GM10248 (cell line): ENCODE data around the gene CAMTA1.
"Not testable (repeated sequence)": the region's sequence is repeated elsewhere in the genome, so short reads cannot be mapped to it uniquely, and the experiment has no call there.

Experiments
- CTCF ChIA-PET: fragments of 300-600 bp; sonication (Branson Sonifier 250); formaldehyde crosslinking; extraction: SDS; loops from one replicate; lab custom pipeline; 2021; ENCODE audit warnings: antibody characterized with exemption; lab: Yijun Ruan, JAX
- POLR2A ChIA-PET: fragments of 350-650 bp; sonication (Branson Sonifier 250); formaldehyde crosslinking; extraction: SDS; loops from one replicate; lab custom pipeline; 2020; ENCODE audit warnings: antibody characterized with exemption; lab: Yijun Ruan, JAX
- DNase-seq: peaks from one replicate; pipeline ENCODE4 v3.0.0; 2012; ENCODE audit errors: extremely low spot score
- TF ChIP-seq, protein P1 (sequence below): IDR thresholded peaks from 2 replicates; pipeline ENCODE4 v1.5.1; 2012; ENCODE audit warnings: mild to moderate bottlenecking, low read depth; ENCODE audit errors: extremely low read depth, missing control alignments, control extremely low read depth

The CAMTA1 gene

DNA sequence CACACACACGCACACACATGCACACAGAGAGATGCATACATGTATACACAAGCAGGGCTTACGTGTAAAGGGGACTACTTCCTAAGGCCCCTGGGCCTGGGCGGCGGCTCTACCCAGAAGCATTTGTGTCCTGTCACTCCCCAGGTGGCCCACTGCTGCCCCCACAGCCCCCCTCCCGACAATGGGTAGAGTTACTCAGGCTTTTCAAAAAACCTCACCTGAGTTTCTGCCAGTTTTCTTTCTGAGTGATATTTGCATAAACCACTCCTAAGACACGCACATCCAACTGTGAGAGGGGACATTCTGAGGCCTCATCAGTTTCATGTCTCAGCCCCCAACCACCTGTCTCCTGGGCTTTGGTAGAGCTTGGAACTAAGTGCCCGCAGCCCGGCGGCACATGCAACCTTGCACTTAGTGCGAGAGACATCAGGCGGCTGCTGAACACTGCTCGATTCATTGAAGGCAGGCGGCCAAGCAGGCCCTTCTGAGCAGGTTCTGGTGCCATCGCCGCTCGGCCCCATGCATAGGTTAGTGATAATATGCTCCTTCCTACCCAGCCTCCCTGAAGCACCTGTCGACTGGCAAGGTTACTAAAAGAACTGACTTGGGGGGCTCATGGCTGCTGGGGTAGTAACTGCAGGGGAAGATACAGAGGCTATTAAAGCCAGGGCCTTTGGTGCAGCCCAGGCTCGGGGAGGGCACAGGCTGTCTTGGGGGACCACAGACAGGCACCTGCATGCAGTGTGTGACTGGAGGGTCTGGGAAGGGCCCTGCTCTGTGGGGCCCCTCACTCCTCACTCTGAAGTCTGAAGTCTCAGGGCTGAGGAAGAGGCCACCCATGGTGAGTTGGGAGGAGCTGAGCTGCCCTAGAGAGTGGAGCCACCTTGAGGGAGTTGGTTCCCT lies 621.6 kb downstream of the CAMTA1 start:
- TF ChIP-seq, protein P1, sequence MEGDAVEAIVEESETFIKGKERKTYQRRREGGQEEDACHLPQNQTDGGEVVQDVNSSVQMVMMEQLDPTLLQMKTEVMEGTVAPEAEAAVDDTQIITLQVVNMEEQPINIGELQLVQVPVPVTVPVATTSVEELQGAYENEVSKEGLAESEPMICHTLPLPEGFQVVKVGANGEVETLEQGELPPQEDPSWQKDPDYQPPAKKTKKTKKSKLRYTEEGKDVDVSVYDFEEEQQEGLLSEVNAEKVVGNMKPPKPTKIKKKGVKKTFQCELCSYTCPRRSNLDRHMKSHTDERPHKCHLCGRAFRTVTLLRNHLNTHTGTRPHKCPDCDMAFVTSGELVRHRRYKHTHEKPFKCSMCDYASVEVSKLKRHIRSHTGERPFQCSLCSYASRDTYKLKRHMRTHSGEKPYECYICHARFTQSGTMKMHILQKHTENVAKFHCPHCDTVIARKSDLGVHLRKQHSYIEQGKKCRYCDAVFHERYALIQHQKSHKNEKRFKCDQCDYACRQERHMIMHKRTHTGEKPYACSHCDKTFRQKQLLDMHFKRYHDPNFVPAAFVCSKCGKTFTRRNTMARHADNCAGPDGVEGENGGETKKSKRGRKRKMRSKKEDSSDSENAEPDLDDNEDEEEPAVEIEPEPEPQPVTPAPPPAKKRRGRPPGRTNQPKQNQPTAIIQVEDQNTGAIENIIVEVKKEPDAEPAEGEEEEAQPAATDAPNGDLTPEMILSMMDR, result no peak
- CTCF ChIA-PET, result no interaction called here
- DNase-seq, result no peak
- POLR2A ChIA-PET, result no interaction called here

DNA sequence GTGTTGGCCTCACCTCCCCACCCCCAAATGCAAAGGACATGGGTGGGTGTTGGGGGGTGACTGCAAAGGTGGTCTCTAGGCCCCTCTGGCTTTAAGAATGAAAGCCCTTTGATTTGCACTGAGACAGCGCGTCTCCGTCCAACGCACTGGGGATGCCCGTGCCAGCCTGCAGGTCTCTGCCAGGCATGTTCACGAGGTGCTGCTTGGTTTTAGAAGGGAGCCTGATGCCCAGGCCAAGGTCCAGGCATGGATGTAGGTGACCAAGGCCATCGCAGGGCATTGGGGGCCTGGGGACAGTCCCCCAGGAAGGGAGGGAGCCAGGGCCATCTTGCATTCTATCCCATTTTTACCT lies 622.3 kb downstream of the CAMTA1 start:
- POLR2A ChIA-PET, result no interaction called here
- CTCF ChIA-PET, result no interaction called here

DNA sequence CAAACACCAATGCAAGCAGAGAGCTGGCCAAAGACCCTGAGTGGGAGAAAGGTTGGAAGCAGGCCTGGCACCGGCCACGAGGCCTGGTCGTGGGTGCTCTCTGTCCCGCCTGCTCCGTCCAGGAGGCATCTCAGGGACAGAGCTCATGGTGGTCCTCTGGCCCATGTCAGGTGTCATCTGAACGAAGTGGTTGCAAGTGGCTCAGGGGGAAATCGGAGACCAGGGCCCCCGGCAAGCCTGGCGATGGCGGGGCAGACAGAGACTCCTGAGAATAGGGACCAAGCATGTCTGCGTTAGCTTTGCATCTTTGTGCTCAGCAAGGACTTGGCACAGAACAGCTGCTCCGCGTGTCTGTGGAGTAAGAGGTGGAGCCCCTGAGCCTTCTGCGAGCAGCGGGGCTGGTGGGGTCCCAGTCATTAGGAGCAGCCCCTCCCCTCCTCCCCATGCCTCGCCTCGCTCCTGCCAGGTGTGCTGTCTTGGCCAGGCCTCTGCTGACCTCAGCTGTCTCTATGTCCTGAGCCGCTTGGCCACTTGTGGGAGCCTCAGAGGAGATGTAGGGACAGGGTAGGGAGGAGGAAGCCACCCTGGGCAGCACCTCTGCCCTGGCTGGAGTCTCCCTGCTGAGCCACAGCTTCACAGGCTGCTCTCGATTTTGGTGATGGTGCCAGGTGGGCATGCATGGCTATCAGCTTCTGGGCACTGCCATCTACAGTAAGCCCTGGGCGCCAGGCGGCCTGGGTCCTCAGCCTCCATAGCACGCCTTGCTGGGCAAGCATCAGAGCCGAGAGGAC lies 622.9 kb downstream of the CAMTA1 start:
- POLR2A ChIA-PET, result no interaction called here
- CTCF ChIA-PET, result interaction anchor here (0.8 kb wide), 1 partner anchor 12 kb away, joined by 3 read pairs; no protein-coding TSS in a partner anchor
- TF ChIP-seq, protein P1, result no peak
- no peak for DNase-seq

More for the DNA sequence above, 622.3 kb downstream of the CAMTA1 start:
- no peak for DNase-seq
- TF ChIP-seq, protein P1, result no peak

DNA sequence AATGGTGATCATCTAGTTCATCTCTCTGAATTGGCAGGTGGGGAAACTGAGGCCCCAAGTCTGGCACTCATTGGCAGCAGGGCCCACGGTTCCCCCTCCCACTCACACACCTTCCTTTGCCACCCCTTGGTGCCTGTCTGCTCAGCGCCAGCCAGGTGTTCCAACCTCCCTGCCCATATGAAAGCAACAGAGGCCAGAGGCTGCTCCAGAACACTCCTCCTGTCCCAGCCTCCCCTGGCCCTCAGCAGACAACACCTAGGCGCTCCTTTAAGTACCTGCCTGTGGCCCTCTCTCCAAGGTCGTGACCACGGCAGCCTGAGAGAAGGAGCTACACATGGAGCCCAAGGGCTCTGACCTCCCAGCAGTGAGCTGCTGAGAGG lies 623.5 kb downstream of the CAMTA1 start:
- TF ChIP-seq, protein P1, result no peak
- DNase-seq, result no peak
- POLR2A ChIA-PET, result no interaction called here
- CTCF ChIA-PET, result interaction anchor here (0.8 kb wide), 1 partner anchor 12 kb away, joined by 3 read pairs; no protein-coding TSS in a partner anchor

DNA sequence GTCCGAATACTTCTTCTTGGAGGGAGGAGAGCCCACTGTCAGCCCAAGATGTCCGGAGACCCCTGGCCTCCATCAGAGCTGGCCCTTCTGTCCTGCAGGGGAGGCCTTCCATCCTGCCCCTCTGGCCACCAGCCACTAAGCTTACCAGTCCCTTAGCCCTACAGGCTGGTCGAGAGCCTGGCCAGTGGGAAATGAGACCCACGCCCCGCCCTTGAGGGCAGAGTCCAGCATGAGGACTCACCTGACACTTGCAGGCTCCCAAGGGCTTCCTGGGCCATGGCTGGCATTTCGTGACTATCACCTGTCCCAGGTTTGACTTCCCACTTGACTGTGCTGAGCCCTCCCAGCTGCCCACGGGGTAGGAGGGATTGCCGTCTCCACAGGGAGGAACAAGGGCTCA lies 624.0 kb downstream of the CAMTA1 start:
- TF ChIP-seq, protein P1, result no peak
- ChIA-PET CTCF (interaction anchor here (0.8 kb wide), 1 partner anchor 11 kb away, joined by 3 read pairs; no protein-coding TSS in a partner anchor), POLR2A (no interaction called here)
- no peak for DNase-seq

DNA sequence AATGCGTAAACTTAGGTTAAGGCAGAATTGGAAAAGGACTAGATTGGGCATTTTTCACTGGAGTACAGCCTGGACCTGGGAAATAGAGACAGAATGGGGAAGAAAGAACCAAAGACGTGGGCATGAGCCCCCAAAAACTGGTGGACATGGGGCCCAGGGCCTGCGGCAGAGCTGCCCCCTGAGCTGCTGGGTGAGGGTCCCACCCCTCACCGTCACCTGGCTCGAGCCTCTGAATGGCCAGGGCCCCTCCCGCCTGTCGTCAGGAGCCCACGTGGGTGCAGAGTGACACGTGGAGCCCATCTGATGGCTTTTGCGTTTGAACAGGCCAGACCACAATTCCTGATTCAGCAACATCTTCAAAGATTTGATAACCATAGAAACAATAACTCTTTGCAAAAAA lies 624.9 kb downstream of the CAMTA1 start:
- ChIA-PET CTCF (no interaction called here), POLR2A (no interaction called here)
- no peak for DNase-seq
- TF ChIP-seq, protein P1, result no peak

DNA sequence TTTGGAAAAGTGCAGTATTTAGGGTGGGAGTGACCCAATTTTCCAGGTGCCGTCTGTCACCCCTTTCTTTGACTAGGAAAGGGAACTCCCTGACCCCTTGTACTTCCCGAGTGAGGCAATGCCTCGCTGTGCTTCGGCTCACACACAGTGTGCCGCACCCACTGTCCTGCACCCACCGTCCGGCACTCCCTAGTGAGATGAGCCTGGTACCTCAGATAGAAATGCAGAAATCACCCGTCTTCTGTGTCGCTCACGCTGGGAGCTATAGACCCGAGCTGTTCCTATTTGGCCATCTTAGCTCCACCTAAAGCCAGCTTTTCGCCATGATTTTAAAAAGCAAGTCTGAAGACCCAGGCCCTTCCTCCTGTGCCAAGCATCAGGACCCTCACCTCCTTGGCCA lies 632.4 kb downstream of the CAMTA1 start:
- CTCF ChIA-PET, DNase-seq, POLR2A ChIA-PET: not testable (repeated sequence)
